ENCODE data around the gene FLRT2. TPM values are rescaled to one million over a fixed set of nuclear protein-coding genes. Genes with fewer than 3 reads are reported as not detected.

The FLRT2 gene
- total and polyA plus RNA-seq, 12 donors = 3.3 to 112 (median 17.4) TPM

DNA sequence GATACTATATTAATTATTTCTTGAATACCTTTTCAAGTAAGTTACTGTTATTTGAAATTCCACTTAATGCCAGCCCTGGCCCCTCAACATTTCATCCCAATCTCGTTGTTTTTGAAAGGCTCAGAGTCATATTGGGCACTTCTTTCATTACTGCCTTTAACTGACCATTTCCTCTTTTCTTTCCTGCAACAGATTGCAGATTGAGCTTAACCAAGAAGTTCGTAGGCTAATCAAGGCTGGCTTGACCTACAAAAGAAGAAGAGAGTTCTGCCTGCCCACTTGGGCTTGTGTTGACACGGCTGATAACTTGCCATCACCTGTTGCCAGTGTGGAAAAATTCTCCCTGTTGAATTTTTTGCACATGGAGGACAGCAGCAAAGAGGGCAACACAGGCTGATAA, 91.0 kb downstream of the FLRT2 start:
- H3K4me3 ChIP-seq = no peak overlapping the region
- TF ChIP-seq CTCF (IDR thresholded peaks at IDR 0.05) = no peak
- H3K36me3 ChIP-seq (replicated peaks in 1 of 2) = no peaks in the 10 kb centered on the region
- no peak for DNase-seq
- no peaks in the 10 kb centered on the region for H3K4me1 ChIP-seq (replicated peaks in 1 of 2)
- intact Hi-C loops (cut with DNase I) = no loop called here
- H3K27me3 ChIP-seq = no peaks in the 10 kb centered on the region
- 62 to 70% (median 66%) methylated on average over 3 of the region's 3 CpGs for WGBS, 4 donors
- no peak overlapping the region for H3K27ac ChIP-seq
- no peaks in the 10 kb centered on the region for H3K9me3 ChIP-seq (replicated peaks in 1 of 3)

DNA sequence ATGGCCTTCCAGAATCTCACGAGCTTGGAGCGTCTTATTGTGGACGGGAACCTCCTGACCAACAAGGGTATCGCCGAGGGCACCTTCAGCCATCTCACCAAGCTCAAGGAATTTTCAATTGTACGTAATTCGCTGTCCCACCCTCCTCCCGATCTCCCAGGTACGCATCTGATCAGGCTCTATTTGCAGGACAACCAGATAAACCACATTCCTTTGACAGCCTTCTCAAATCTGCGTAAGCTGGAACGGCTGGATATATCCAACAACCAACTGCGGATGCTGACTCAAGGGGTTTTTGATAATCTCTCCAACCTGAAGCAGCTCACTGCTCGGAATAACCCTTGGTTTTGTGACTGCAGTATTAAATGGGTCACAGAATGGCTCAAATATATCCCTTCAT, 92.2 kb downstream of the FLRT2 start:
- no peak for DNase-seq
- Histone ChIP-seq H3K36me3 (replicated peaks in 1 of 2) (no peaks in the 10 kb centered on the region), H3K27ac (no peak overlapping the region), H3K27me3 (no peaks in the 10 kb centered on the region), H3K4me3 (no peak overlapping the region), H3K9me3 (replicated peaks in 1 of 3) (no peaks in the 10 kb centered on the region), H3K4me1 (replicated peaks in 1 of 2) (peaks cover 0 to 8% of the 10 kb centered on the region in 2 donors)
- TF ChIP-seq CTCF (IDR thresholded peaks at IDR 0.05) (no peak), POLR2A (IDR thresholded peaks at IDR 0.05) (no peak)
- intact Hi-C loops (cut with DNase I) = no loop called here
- 92 to 98% (median 96%) methylated on average over 13 of the region's 13 CpGs for WGBS, 4 donors

DNA sequence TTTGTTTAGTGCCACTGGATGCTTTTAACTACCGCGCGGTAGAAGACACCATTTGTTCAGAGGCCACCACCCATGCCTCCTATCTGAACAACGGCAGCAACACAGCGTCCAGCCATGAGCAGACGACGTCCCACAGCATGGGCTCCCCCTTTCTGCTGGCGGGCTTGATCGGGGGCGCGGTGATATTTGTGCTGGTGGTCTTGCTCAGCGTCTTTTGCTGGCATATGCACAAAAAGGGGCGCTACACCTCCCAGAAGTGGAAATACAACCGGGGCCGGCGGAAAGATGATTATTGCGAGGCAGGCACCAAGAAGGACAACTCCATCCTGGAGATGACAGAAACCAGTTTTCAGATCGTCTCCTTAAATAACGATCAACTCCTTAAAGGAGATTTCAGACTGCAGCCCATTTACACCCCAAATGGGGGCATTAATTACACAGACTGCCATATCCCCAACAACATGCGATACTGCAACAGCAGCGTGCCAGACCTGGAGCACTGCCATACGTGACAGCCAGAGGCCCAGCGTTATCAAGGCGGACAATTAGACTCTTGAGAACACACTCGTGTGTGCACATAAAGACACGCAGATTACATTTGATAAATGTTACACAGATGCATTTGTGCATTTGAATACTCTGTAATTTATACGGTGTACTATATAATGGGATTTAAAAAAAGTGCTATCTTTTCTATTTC, 93.2 kb downstream of the FLRT2 start:
- H3K27me3 ChIP-seq = no peaks in the 10 kb centered on the region
- intact Hi-C loops (cut with DNase I) = no loop called here
- peaks cover 0 to 8% of the 10 kb centered on the region in 2 donors for H3K4me1 ChIP-seq (replicated peaks in 1 of 2)
- no peak overlapping the region for H3K4me3 ChIP-seq
- 91 to 96% (median 95%) methylated on average over 27 of the region's 27 CpGs for WGBS, 4 donors
- no peaks in the 10 kb centered on the region for H3K36me3 ChIP-seq (replicated peaks in 1 of 2)
- H3K9me3 ChIP-seq (replicated peaks in 1 of 3) = no peaks in the 10 kb centered on the region
- TF ChIP-seq CTCF (IDR thresholded peaks at IDR 0.05) (no peak), POLR2A (IDR thresholded peaks at IDR 0.05) (no peak)
- no peak for DNase-seq
- no peak overlapping the region for H3K27ac ChIP-seq

DNA sequence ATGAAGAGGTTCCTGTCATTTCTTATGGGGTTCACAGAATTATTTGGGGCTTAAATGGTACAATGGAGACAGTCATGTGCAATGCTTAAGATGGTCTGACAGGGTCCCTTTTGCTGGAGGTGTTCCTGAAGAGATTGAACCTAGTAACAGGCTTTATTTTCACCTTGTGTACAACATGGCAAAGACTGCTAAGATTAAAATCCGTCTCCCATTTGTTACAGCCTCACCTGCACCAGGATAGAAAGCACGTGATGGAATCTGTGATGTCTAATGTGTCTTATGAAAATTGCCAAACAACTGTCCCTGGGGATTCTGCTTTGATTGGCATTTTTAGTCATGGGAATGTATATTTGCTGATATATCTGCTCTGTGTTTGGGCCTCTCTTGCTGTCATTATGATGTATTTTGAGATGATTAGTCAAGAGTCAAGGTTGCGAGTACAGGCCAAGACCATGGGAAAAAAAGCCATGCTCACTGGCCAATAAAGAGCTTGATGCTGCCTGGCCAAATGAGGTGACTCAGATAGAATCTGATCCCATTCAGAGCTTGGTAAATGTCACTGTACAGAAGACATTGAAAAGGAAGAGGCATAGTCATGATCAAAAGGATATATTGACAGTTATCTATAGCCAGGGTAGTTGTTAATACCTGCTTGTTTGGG, 96.1 kb downstream of the FLRT2 start:
- peak; percentile 37 to 73 (median 66) for DNase-seq
- peaks cover 0 to 8% of the 10 kb centered on the region in 2 donors for H3K4me1 ChIP-seq (replicated peaks in 1 of 2)
- intact Hi-C loops (cut with DNase I) = no loop called here
- WGBS, 4 donors = 46 to 66% (median 56%) methylated on average over 3 of the region's 3 CpGs
- TF ChIP-seq CTCF (IDR thresholded peaks at IDR 0.05) = no peak
- TF ChIP-seq POLR2A (IDR thresholded peaks at IDR 0.05) = no peak
- no peak overlapping the region for H3K4me3 ChIP-seq
- no peaks in the 10 kb centered on the region for H3K36me3 ChIP-seq (replicated peaks in 1 of 2)
- H3K27me3 ChIP-seq = no peaks in the 10 kb centered on the region
- H3K27ac ChIP-seq = no peak overlapping the region
- no peaks in the 10 kb centered on the region for H3K9me3 ChIP-seq (replicated peaks in 1 of 3)

Data from adrenal gland (tissue), 12 donors.